H1 (cell line): ENCODE results near the gene TBC1D22A. TPM values are rescaled to one million over a fixed set of nuclear protein-coding genes. Genes with fewer than 3 reads are reported as not detected.

Experiments
- CTCF ChIA-PET: fragments of 300-600 bp; sonication (Branson Sonifier 250); formaldehyde crosslinking; loops from one replicate; lab custom pipeline; 2021; ENCODE audit not compliant: partially characterized antibody; lab: Charles Lee
- POLR2A ChIA-PET: fragments of 300-600 bp; sonication (Branson Sonifier 250); formaldehyde crosslinking; loops from one replicate; lab custom pipeline; 2021; ENCODE audit warnings: inconsistent platforms; ENCODE audit not compliant: partially characterized antibody; lab: Charles Lee
- DNase-seq, 2 experiments: peaks; one replicate each; pipeline versions ENCODE4 v3.0.0 to v3.0.0-alpha.2; 2010 to 2022; ENCODE audit warnings: low spot score in 2 of 2, low read depth in 1 of 2, mixed read lengths in 1 of 2
- FAIRE-seq: peaks from 2 replicates; lab custom pipeline; 2011; peaks lifted over from hg19 to GRCh38; lab: Jason Lieb, UNC
- H2AFZ ChIP-seq: 2 replicates; pipeline ENCODE4 v1.8.1; 2012; ENCODE audit warnings: low read length, inconsistent platforms
- H2AK5ac ChIP-seq: 2 replicates; pipeline ENCODE4 v1.6.1; 2013; ENCODE audit warnings: low read depth, low read length
- H2BK120ac ChIP-seq: replicated peaks from 2 replicates; pipeline ENCODE3; 2013; ENCODE audit warnings: low read depth, low read length, inconsistent platforms
- H2BK12ac ChIP-seq: 2 replicates; pipeline ENCODE4 v1.6.1; 2013; ENCODE audit warnings: low read depth, low read length
- H2BK15ac ChIP-seq: 2 replicates; pipeline ENCODE4 v1.6.1; 2013; ENCODE audit warnings: low read length
- H2BK20ac ChIP-seq: 2 replicates; pipeline ENCODE4 v1.6.1; 2013; ENCODE audit warnings: low read length
- H2BK5ac ChIP-seq: 2 replicates; pipeline ENCODE4 v1.6.1; 2013; ENCODE audit warnings: low read depth, low read length
- H3K14ac ChIP-seq: 2 replicates; pipeline ENCODE4 v1.6.1; 2013; ENCODE audit warnings: inconsistent platforms; ENCODE audit not compliant: insufficient read length
- H3K18ac ChIP-seq: 2 replicates; pipeline ENCODE4 v1.6.1; 2013; ENCODE audit warnings: low read length; ENCODE audit errors: extremely low read depth
- H3K23ac ChIP-seq: 2 replicates; pipeline ENCODE4 v1.6.1; 2013; ENCODE audit warnings: inconsistent platforms; ENCODE audit not compliant: insufficient read length
- H3K23me2 ChIP-seq: 2 replicates; pipeline ENCODE4 v1.6.1; 2013; ENCODE audit warnings: low read depth, low read length
- H3K27ac ChIP-seq: 2 replicates; pipeline ENCODE4 v1.6.1; 2011; ENCODE audit warnings: low read depth, low read length, inconsistent platforms
- H3K27me3 ChIP-seq, 4 experiments: replicated peaks in 1 of 4; 1 replicate in 1 of 4; 2 replicates in 3 of 4; pipeline versions ENCODE4 v1.6.1 to v1.8.1; 2011 to 2013; ENCODE audit warnings: low read length in 3 of 4, mild to moderate bottlenecking in 3 of 4, inconsistent platforms in 2 of 4, mixed read lengths in 2 of 4, moderate library complexity in 1 of 4; ENCODE audit not compliant: control insufficient read depth in 3 of 4, insufficient read depth in 3 of 4; ENCODE audit errors: extremely low read depth in 1 of 4
- H3K36me3 ChIP-seq, 4 experiments: 2 replicates each; pipeline versions ENCODE4 v1.6.1 to v1.8.1; 2011 to 2013; ENCODE audit warnings: mild to moderate bottlenecking in 4 of 4, low read length in 3 of 4, moderate library complexity in 2 of 4, control low read depth in 1 of 4, inconsistent platforms in 1 of 4; ENCODE audit not compliant: insufficient read depth in 4 of 4, control insufficient read depth in 2 of 4
- H3K4ac ChIP-seq: replicated peaks from 2 replicates; pipeline ENCODE3; 2013; ENCODE audit warnings: low read length, low read depth, mixed read lengths, inconsistent platforms; ENCODE audit not compliant: insufficient read length
- H3K4me1 ChIP-seq, 4 experiments: replicated peaks in 1 of 4; 1 replicate in 1 of 4; 2 replicates in 3 of 4; pipeline versions ENCODE4 v1.6.1 to v1.8.1; 2011 to 2013; ENCODE audit warnings: low read length in 3 of 4, inconsistent platforms in 2 of 4, mixed read lengths in 1 of 4; ENCODE audit not compliant: insufficient read depth in 4 of 4, control insufficient read depth in 3 of 4
- H3K4me2 ChIP-seq, 2 experiments: 2 replicates each; pipeline versions ENCODE4 v1.6.1 to v1.8.1; 2011 to 2013; ENCODE audit warnings: low read depth in 2 of 2, low read length in 2 of 2, control low read depth in 1 of 2, inconsistent platforms in 1 of 2, mild to moderate bottlenecking in 1 of 2; ENCODE audit not compliant: insufficient read depth in 1 of 2
- H3K4me3 ChIP-seq, 4 experiments: fragments of 200-600, 300-600 bp in 1 of 4; sonication (generic), shearing (Covaris generic), sonication (Bioruptor Twin) in 1 of 4; 2 replicates each; pipeline versions ENCODE4 v1.5.1 to v1.8.1; 2011 to 2016; ENCODE audit warnings: low read length in 4 of 4, low read depth in 3 of 4, control low read depth in 2 of 4, inconsistent platforms in 2 of 4, mild to moderate bottlenecking in 2 of 4, mixed read lengths in 1 of 4, moderate library complexity in 1 of 4; ENCODE audit not compliant: insufficient read depth in 2 of 4; ENCODE audit errors: extremely low read depth in 1 of 4
- H3K56ac ChIP-seq: replicated peaks from 2 replicates; pipeline ENCODE3; 2013; ENCODE audit warnings: low read depth, mild to moderate bottlenecking, mixed read lengths, low read length, inconsistent platforms; ENCODE audit not compliant: insufficient read length
- H3K79me1 ChIP-seq: 2 replicates; pipeline ENCODE4 v1.6.1; 2013; ENCODE audit warnings: low read depth, low read length, control low read depth
- H3K79me2 ChIP-seq, 2 experiments: 2 replicates each; pipeline versions ENCODE4 v1.6.1 to v1.8.1; 2012 to 2013; ENCODE audit warnings: low read length in 2 of 2, mild to moderate bottlenecking in 2 of 2, inconsistent platforms in 1 of 2; ENCODE audit not compliant: insufficient read depth in 2 of 2, control insufficient read depth in 1 of 2
- H3K9ac ChIP-seq, 4 experiments: replicated peaks in 1 of 4; 1 replicate in 1 of 4; 2 replicates in 3 of 4; pipeline versions ENCODE4 v1.6.1 to v1.8.1; 2011 to 2013; ENCODE audit warnings: low read depth in 3 of 4, low read length in 3 of 4, control low read depth in 2 of 4, mild to moderate bottlenecking in 2 of 4, moderate library complexity in 2 of 4, inconsistent platforms in 1 of 4; ENCODE audit errors: extremely low read depth in 1 of 4
- H3K9me3 ChIP-seq, 2 experiments: 2 replicates each; pipeline versions ENCODE4 v1.6.1 to v1.8.1; 2012 to 2013; ENCODE audit warnings: mild to moderate bottlenecking in 2 of 2, moderate library complexity in 2 of 2, control low read depth in 1 of 2, inconsistent platforms in 1 of 2, low read depth in 1 of 2, low read length in 1 of 2, mixed read lengths in 1 of 2; ENCODE audit not compliant: insufficient read depth in 2 of 2
- H4K20me1 ChIP-seq, 2 experiments: replicated peaks in 1 of 2; 2 replicates each; pipeline versions ENCODE3 to v1.8.1; 2011 to 2013; ENCODE audit warnings: inconsistent platforms in 2 of 2, low read length in 2 of 2, mild to moderate bottlenecking in 1 of 2; ENCODE audit not compliant: insufficient read depth in 2 of 2, control insufficient read depth in 1 of 2
- H4K5ac ChIP-seq: 2 replicates; pipeline ENCODE4 v1.6.1; 2013; ENCODE audit warnings: low read length, low read depth, mixed read lengths, inconsistent platforms; ENCODE audit not compliant: insufficient read length
- H4K8ac ChIP-seq: 2 replicates; pipeline ENCODE4 v1.8.0; 2013; ENCODE audit warnings: mild to moderate bottlenecking, moderate library complexity, low read length, inconsistent platforms; ENCODE audit not compliant: insufficient read depth; ENCODE audit errors: extremely low read depth
- H4K91ac ChIP-seq: replicated peaks from 2 replicates; pipeline ENCODE3; 2013; ENCODE audit warnings: low read length, mixed read lengths, inconsistent platforms; ENCODE audit not compliant: insufficient read length
- BCL11A ChIP-seq, 2 experiments: IDR thresholded peaks; one replicate each; pipeline ENCODE4 v1.6.1; 2011; ENCODE audit warnings: low read depth in 2 of 2, low read length in 2 of 2, mild to moderate bottlenecking in 2 of 2
- GABPA ChIP-seq: IDR thresholded peaks from 2 replicates; pipeline ENCODE4 v1.6.1; 2011; ENCODE audit warnings: mild to moderate bottlenecking, low read length, moderate library complexity, borderline replicate concordance; ENCODE audit not compliant: insufficient read depth
- PHF8 ChIP-seq: fragments of 200-600 bp; sonication (generic); conservative IDR thresholded peaks from 2 replicates; pipeline ENCODE4 v1.7.1; 2012; ENCODE audit warnings: low read depth, mild to moderate bottlenecking, inconsistent platforms, low read length, moderate library complexity
- SIRT6 ChIP-seq: IDR thresholded peaks from one replicate; pipeline ENCODE4 v1.7.1; 2012; ENCODE audit warnings: low read length, inconsistent platforms
- SIX5 ChIP-seq: IDR thresholded peaks from 2 replicates; pipeline ENCODE4 v1.6.1; 2011; ENCODE audit warnings: mild to moderate bottlenecking, low read depth, low read length
- SP4 ChIP-seq: IDR thresholded peaks from 2 replicates; pipeline ENCODE4 v1.6.1; 2012; ENCODE audit warnings: low read length, inconsistent platforms
- SUZ12 ChIP-seq: fragments of 200-600 bp; sonication (generic); IDR thresholded peaks from 2 replicates; pipeline ENCODE4 v1.6.1; 2012; ENCODE audit warnings: mild to moderate bottlenecking, inconsistent platforms, low read length, moderate library complexity, mixed read lengths
- TAF7 ChIP-seq: optimal IDR thresholded peaks from 2 replicates; pipeline ENCODE3; 2011; ENCODE audit warnings: low read depth, mild to moderate bottlenecking, inconsistent platforms, low read length, moderate library complexity, borderline replicate concordance
- TBP ChIP-seq: IDR thresholded peaks from 2 replicates; pipeline ENCODE4 v1.6.1; 2011; ENCODE audit warnings: low read depth, low read length, improper control_type of control experiment
- TEAD4 ChIP-seq: IDR thresholded peaks from 2 replicates; pipeline ENCODE4 v1.6.1; 2012; ENCODE audit warnings: low read depth, low read length, inconsistent platforms, mixed read lengths
- WGBS, 2 experiments: shearing (Covaris generic) in 1 of 2; methylation state at CpG; one replicate each; pipeline versions ENCODE4 v1.1.6 to v1.1.7; 2013 to 2015; ENCODE audit warnings: low lambda C conversion rate in 2 of 2, mixed read lengths in 2 of 2, inconsistent platforms in 1 of 2, low coverage in 1 of 2, missing lambda C conversion rate in 1 of 2; ENCODE audit not compliant: insufficient replicate concordance in 2 of 2, insufficient coverage in 1 of 2, insufficient read length in 1 of 2; ENCODE audit errors: extremely low coverage in 1 of 2, missing lambda C conversion rate in 1 of 2; 5-methylcytosine and 5-hydroxymethylcytosine counted together
- polyA plus RNA-seq, 7 experiments: library from polyadenylated mRNA; depleted of rRNA in 3 of 7; stranded (reverse) in 5 of 7; unstranded in 2 of 7; fragments of >200 nt in 5 of 7; fragments of 200-250 nt in 2 of 7; gene quantifications; 1 replicate in 5 of 7; 2 replicates in 1 of 7; 4 replicates in 1 of 7; pipeline versions ENCODE4 v1.2.1 to v1.2.3, GENCODE V29; 2011 to 2013; ENCODE audit warnings: missing spikeins in 2 of 7, mixed read lengths in 2 of 7
- total RNA-seq: library from RNA; stranded (reverse); fragmentation: NEBNext Ultra II Directional; extraction: Animal tissue kit (Norgen Biotek cat#: 25700); gene quantifications from 2 replicates; pipeline ENCODE4 v1.2.1, GENCODE V29; 2021
- TF ChIP-seq, protein P1 (sequence below), 3 experiments: IDR thresholded peaks; 1 replicate in 2 of 3; 2 replicates in 1 of 3; pipeline versions ENCODE4 v1.5.1 to v1.6.1; 2011; ENCODE audit warnings: low read length in 3 of 3, mild to moderate bottlenecking in 3 of 3, inconsistent platforms in 2 of 3, low read depth in 1 of 3, moderate library complexity in 1 of 3; ENCODE audit not compliant: insufficient read depth in 1 of 3; ENCODE audit errors: control extremely low read depth in 1 of 3

Gene TBC1D22A
- total and polyA plus RNA-seq, 2 of the 8 experiments (the other 6 are each of a cell fraction or from before 2014, with no cell fraction given): 11.9 to 18.4 TPM

DNA sequence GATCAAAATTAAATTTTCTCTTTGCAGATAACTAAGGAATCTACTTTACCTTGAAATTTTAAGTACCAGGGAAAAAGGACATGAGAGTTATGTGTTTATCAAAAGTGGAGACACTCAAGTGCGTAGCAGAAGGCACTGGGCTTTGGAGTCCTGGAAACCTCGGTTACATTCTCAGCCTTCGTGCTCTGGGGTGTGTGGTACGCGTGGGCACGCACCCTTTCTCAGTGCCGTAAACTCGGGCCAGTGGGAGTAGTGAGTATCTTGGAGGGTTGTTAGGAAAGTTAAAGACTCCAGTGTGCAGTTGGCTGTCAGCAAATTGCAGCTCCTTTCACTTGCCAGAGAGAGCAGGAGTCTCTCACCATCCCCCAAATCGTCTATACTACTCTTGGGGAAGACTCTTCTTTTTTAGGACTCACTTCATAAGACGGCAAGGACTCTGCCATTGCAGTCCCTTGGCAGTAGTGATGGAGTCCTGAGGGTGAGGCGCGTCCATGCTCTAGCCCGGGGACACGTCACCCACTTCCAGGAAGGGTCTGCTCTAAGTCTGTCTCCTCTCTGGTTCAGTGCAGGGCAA, 171.8 kb downstream of the TBC1D22A start:
- no peak overlapping the region for H4K91ac ChIP-seq
- no peak overlapping the region for H3K56ac ChIP-seq
- peaks cover 0 to 4% (median 0%) of the 10 kb centered on the region in 4 experiments; a peak in 1 of 8 replicates for H3K36me3 ChIP-seq
- no peaks in the 10 kb centered on the region; the same call in 1 of the 2 replicates for H3K79me1 ChIP-seq
- H3K4me2 ChIP-seq: no peak overlapping the region
- FAIRE-seq: no peak
- no peak overlapping the region for H3K14ac ChIP-seq
- H3K23ac ChIP-seq: no peak overlapping the region
- CTCF ChIA-PET: interaction anchor here (0.8 kb wide), 1 partner anchor 130 kb away, joined by 3 read pairs; no protein-coding TSS in a partner anchor
- no peak overlapping the region for H4K8ac ChIP-seq
- POLR2A ChIA-PET: no interaction called here
- H4K5ac ChIP-seq: no peak overlapping the region
- no peaks in the 10 kb centered on the region for H3K9me3 ChIP-seq
- no peak overlapping the region for H2BK120ac ChIP-seq
- H2BK20ac ChIP-seq: no peak overlapping the region
- WGBS, 2 experiments: 95% methylated on average over 14 of the region's 14 CpGs; no CpG with 5 or more reads in 1 of the 2 experiments
- no peak overlapping the region for H3K27ac ChIP-seq
- no peaks in the 10 kb centered on the region; a peak in 1 of 4 replicates for H3K79me2 ChIP-seq
- H2BK5ac ChIP-seq: no peak overlapping the region
- no peak overlapping the region for H2AFZ ChIP-seq
- H4K20me1 ChIP-seq: peaks cover 0 to 3% of the 10 kb centered on the region in 2 experiments
- DNase-seq: no peak
- no peaks in the 10 kb centered on the region for H3K23me2 ChIP-seq
- no peak overlapping the region for H3K4ac ChIP-seq
- H3K4me3 ChIP-seq: no peak overlapping the region
- no peak overlapping the region for H3K9ac ChIP-seq
- H2BK12ac ChIP-seq: no peak overlapping the region
- no peaks in the 10 kb centered on the region for H3K27me3 ChIP-seq
- no peak overlapping the region for H2BK15ac ChIP-seq
- peak overlapping the region; percentile 9; the same call in 1 of the 2 replicates for H3K18ac ChIP-seq
- no peak overlapping the region for H2AK5ac ChIP-seq
- peaks cover 0 to 3% (median 0%) of the 10 kb centered on the region in 4 experiments; a peak in 1 of 7 replicates for H3K4me1 ChIP-seq
- TF ChIP-seq SIRT6 (no peak), TEAD4 (no peak), BCL11A (IDR thresholded peaks at IDR 0.05; ENCODE audit: low read depth in 2 of 2, low read length in 2 of 2) (no peak), PHF8 (no peak), TAF7 (no peak), SP4 (no peak), SUZ12 (no peak), TBP (no peak), SIX5 (no peak), GABPA (no peak)
- TF ChIP-seq, protein P1, sequence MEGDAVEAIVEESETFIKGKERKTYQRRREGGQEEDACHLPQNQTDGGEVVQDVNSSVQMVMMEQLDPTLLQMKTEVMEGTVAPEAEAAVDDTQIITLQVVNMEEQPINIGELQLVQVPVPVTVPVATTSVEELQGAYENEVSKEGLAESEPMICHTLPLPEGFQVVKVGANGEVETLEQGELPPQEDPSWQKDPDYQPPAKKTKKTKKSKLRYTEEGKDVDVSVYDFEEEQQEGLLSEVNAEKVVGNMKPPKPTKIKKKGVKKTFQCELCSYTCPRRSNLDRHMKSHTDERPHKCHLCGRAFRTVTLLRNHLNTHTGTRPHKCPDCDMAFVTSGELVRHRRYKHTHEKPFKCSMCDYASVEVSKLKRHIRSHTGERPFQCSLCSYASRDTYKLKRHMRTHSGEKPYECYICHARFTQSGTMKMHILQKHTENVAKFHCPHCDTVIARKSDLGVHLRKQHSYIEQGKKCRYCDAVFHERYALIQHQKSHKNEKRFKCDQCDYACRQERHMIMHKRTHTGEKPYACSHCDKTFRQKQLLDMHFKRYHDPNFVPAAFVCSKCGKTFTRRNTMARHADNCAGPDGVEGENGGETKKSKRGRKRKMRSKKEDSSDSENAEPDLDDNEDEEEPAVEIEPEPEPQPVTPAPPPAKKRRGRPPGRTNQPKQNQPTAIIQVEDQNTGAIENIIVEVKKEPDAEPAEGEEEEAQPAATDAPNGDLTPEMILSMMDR (IDR thresholded peaks at IDR 0.05; ENCODE audit: control extremely low read depth in 1 of 3, insufficient read depth in 1 of 3, low read depth in 1 of 3, low read length in 3 of 3): no peak
